ENCODE data around the gene CCDC158.

DNA sequence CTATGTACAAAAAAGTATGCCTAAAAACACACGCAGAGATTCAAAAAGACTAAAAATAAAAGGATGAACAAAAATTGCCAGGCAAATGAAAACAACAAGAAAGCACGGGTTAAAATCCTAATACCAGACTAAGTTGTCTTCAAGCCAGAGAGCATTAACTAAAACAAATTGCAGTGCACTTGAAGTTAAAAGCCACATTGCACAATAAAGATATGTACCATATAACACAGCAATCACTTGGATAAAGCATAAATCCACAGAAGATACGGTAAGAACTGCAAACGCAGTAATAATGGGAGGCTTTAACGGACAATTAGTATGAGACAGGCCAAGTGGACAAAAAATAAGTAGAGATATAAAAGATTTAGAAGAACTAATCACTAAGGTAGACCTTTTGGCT is 14.9 kb downstream of the CCDC158 start:
- TF ChIP-seq, protein P1, sequence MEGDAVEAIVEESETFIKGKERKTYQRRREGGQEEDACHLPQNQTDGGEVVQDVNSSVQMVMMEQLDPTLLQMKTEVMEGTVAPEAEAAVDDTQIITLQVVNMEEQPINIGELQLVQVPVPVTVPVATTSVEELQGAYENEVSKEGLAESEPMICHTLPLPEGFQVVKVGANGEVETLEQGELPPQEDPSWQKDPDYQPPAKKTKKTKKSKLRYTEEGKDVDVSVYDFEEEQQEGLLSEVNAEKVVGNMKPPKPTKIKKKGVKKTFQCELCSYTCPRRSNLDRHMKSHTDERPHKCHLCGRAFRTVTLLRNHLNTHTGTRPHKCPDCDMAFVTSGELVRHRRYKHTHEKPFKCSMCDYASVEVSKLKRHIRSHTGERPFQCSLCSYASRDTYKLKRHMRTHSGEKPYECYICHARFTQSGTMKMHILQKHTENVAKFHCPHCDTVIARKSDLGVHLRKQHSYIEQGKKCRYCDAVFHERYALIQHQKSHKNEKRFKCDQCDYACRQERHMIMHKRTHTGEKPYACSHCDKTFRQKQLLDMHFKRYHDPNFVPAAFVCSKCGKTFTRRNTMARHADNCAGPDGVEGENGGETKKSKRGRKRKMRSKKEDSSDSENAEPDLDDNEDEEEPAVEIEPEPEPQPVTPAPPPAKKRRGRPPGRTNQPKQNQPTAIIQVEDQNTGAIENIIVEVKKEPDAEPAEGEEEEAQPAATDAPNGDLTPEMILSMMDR (IDR thresholded peaks at IDR 0.05) = no peak
- TF ChIP-seq EP300 (IDR thresholded peaks at IDR 0.05) = no peak
- no peak for TF ChIP-seq POLR2A (IDR thresholded peaks at IDR 0.05)

All from ovary (tissue), 3 donors.